ENCODE measurements around the gene RAB42. TPM values are rescaled to one million over a fixed set of nuclear protein-coding genes. Genes with fewer than 3 reads are reported as not detected.

RAB42 gene
- polyA plus RNA-seq, 3 donors: 2.2 to 3.9 (median 3.1) TPM

DNA sequence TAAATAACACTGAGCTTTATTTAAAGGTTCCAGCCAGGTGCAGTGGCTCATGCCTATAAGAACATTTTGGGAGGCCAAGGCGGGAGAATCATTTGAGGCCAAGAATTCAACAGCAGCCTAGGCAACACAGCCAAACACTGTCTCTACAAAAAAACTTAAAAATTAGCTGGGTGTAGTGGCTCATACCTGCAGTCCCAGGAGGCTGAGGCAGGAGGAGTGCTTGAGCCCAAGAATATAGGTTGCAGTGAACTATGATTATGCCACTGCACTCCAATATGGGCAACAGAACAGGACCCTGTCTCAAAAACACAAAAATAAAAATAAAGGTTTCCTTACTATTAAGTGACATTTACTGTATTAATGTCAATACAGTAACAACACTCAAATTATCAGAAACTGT is 48.7 kb downstream of the RAB42 start:
- no peak for DNase-seq (ENCODE audit: extremely low read depth in 1 of 11, low read depth in 9 of 11, low spot score in 4 of 11)

DNA sequence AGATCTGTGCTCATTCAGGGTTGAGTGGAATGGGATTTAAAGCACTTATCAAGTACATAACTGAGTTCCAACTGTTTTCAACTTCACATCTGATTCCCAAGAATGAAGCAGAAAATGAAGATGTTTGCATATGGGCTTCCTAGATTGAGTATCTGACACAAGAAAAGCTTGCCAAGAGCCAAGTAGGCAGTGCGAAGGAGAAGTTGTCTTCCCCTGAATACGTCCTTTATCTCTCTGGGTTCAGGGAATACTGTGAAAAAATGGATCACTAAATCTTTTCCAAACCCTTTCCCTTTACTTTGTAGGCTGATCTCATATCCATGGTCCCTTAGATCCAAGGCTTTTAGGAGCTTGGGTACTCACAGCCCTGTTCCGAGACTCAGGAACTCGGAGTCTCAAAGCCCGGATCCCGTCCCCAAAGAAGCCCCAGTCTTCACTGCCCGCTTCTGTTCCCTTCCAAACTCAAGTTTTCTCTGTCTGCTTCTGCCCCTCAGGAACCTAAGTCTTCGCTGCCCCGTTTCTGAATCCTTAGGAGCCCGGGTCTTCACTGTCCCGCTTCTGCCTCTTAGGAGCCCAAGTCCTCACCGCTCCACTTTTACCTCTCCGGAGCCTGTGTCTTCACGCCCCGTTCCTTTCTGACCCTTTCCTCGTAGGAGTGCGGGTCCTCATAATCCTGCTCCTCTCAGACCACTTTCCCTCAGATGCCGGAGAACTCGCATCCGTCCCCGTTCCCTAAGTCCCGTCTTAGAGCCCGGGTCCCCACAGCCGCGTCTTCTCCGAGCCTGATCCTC is 50.2 kb downstream of the RAB42 start:
- peak in 2 of 11 donors; percentile 3 to 24 for DNase-seq (ENCODE audit: extremely low read depth in 1 of 11, low read depth in 9 of 11, low spot score in 4 of 11)

DNA sequence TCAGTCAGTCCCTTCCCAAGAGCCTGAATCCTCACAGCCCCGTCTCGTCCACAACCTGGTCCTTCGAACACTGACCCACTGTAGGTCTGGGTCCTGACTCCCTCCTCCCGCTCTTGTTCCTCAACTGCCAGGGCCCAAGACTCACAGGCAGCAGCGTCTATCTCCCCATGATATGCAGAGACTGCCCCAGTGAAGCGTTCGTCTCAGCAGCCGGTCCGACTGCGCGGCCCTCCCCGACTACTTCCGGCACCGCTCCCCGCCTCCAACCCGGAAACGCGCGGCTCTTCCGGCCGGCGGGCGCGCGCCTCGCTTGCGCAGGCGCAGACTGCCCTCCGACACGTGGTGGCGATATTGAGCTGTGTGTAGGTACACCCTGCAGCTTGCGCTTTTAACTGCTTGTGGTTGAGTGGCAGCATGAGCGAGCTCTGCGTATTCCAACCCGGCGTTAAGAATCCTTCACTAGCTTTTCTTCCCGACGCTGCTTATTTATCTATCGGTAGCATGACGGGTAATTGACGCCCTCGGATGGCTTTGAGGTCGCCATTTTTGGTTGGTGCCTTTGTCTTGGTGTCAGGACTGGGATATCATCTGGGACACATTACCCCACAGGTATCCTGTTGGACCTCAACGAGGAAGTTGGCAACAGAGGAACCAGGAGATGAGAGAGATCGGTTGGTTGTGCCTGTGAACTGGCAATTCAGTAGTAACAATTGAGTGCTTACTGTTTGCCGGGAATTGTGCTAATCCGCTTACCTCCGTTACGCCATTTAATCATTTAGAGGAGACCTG is 51.0 kb downstream of the RAB42 start, which contains the start of gene TAF12:
Gene TAF12, minus strand, starts transcription at position 221 of the 789 bp plus-strand sequence. CDS start 20,986 bp downstream, outside the sequence.
- peak; percentile 88 to 94 (median 93) for DNase-seq (ENCODE audit: extremely low read depth in 1 of 11, low read depth in 9 of 11, low spot score in 4 of 11)

DNA sequence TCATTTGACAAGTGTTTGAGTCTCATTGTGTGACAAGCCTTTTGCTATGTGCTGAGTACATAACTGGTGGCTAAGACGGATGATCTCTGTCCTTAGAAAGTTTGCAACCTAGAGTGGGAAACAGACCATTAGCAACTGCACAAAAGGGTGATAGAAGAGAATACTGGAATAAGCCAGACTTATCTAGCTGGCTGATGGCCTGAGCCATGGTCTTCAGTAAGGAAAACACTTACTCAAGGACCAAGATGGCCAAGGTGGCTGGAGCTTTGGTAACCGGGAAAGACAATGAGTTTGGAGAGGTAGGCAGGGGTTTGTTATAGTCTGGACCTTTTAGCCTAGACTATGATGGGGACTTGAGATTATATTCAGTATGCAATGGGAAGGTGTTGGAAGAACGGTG is 52.4 kb downstream of the RAB42 start:
- DNase-seq (ENCODE audit: extremely low read depth in 1 of 11, low read depth in 9 of 11, low spot score in 4 of 11): no peak

Other genes with a start within 250 kb of the RAB42 start
- gene PHACTR4, start 222.5 kb upstream of the RAB42 start, polyA plus RNA-seq (ENCODE audit: insufficient read length in 3 of 3): 10 to 100 TPM; 76.7 to 89.4 (median 77.1) TPM
- 10 to 100 TPM; 30.8 to 39.7 (median 31.7) TPM for gene RCC1, start 86.2 kb upstream of the RAB42 start, polyA plus RNA-seq (ENCODE audit: insufficient read length in 3 of 3)
- gene TRNAU1AP, start 39.2 kb upstream of the RAB42 start, polyA plus RNA-seq (ENCODE audit: insufficient read length in 3 of 3): 10 to 100 TPM; 21.7 to 28.8 (median 26.6) TPM
- gene TAF12, start 50.8 kb downstream of the RAB42 start, polyA plus RNA-seq (ENCODE audit: insufficient read length in 3 of 3): 10 to 100 TPM; 26.0 to 33.7 (median 32.5) TPM
- not detected for gene RNU11, start 56.3 kb downstream of the RAB42 start, polyA plus RNA-seq (ENCODE audit: insufficient read length in 3 of 3)
- 10 to 100 TPM; 16.8 to 17.6 (median 17.5) TPM for gene GMEB1, start 76.5 kb downstream of the RAB42 start, polyA plus RNA-seq (ENCODE audit: insufficient read length in 3 of 3)
- gene YTHDF2, start 144.7 kb downstream of the RAB42 start, polyA plus RNA-seq (ENCODE audit: insufficient read length in 3 of 3): 100 to 1,000 TPM in 1 of 3 donors, 10 to 100 TPM in 2; 82.8 to 112 (median 94.4) TPM
- gene OPRD1, start 219.9 kb downstream of the RAB42 start, polyA plus RNA-seq (ENCODE audit: insufficient read length in 3 of 3): under 1 TPM; 0.33 to 0.56 (median 0.40) TPM